GM19351 (cell line): ENCODE measurements around the gene SRBD1.
A peak's percentile ranks its signal among the peaks of the same experiment; 100 is the strongest.

Experiments used
- ATAC-seq: cut with Tn5 transposase; IDR thresholded peaks from one replicate; pipeline ENCODE4 v1.9.1; 2021; ENCODE audit warnings: mild to moderate bottlenecking, moderate library complexity; ENCODE audit not compliant: unreplicated experiment

SRBD1 gene

DNA sequence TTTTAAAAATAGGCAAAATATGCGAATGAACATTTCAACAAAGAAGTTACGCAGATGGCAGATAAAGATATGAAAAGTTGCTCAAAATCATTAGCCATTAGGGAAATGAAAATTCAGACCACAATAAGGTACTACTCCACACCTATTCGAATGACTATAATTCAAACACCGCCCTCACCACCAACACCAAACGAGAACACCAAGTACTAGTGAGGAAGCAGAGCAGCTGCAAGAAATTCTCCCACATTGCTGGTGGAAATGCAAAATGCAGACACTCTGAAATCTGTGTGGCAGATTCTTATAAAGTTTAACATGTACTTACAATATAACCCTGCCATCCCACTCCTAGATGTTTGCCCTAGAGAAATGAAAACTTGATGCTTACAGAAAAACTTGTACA is 23.2 kb upstream of the SRBD1 start:
- no peak for ATAC-seq

DNA sequence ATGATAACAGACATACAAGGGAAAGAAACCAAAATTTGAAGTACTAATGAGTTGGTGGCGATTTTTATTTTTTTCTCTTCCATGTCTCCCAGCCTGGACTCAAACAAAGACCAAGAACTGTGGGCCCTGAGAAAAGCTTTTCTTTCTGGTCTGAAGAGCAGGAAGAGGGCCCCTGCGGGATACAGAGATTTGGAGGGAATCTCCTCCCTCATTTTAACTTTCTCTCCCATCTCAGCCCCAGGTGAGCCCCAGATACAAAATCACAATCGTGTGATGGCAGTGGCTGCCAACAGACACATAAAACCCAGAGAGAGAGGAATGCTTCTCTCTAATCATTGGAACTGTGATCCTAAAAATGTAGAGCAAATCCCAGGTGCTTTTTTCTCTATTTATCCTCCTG is 20.9 kb upstream of the SRBD1 start:
- ATAC-seq = no peak

DNA sequence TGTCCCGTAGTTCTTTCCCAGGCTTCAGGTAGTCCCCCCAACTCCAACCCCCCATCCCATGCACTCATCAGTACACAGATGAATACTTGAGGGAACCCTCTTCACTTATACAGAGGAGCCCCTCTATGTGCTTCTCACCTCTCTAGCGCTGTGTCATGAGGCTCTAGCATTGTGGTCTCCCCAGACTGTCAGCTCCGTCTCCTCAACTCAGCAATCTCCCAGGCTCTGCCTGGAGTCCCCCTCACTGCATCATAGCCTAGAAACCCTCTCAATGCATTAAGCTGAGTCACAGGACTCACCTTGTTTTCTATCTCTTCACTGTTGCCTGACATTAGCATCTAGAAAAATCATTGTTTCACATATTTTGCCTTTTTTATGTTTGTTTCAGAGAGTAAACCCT is 20.3 kb upstream of the SRBD1 start:
- ATAC-seq = no peak

DNA sequence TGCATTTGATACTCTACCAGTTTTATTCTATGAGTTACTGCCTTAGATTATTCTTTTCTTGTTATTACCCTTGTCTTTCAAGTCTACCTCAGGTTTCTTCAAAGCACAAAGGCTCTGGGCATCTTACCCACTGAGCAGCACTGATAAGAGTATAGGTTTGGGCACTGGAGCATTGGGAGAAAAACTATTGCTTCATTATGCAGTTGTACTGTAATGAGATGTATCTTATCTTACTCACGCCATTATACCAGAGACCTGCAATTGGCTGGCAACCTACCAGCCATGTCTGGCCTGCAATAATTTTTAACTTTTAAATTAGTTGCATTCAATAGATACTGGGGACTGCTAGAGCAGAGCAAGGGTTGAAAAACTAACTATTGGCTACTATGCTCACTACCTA is 18.9 kb upstream of the SRBD1 start:
- ATAC-seq = no peak

DNA sequence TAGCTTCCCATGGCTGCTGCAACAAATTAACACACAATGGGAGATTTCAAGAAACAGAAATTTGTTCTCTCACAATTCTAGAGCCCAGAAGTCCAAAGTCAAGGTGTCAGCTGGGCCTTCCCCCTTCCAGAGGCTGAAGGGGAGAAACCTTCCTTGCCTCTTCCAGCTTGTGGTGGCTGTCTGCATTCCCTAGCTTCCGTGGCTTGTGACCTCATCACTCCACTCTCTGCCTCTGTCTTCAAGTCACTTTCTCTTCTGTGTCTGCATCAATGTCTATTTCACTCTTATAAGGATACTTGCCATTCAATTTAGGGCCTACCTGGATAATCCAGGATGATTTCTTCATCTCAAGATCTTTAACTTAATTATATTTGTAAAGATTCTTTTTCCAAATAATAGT is 16.8 kb upstream of the SRBD1 start:
- ATAC-seq = no peak

DNA sequence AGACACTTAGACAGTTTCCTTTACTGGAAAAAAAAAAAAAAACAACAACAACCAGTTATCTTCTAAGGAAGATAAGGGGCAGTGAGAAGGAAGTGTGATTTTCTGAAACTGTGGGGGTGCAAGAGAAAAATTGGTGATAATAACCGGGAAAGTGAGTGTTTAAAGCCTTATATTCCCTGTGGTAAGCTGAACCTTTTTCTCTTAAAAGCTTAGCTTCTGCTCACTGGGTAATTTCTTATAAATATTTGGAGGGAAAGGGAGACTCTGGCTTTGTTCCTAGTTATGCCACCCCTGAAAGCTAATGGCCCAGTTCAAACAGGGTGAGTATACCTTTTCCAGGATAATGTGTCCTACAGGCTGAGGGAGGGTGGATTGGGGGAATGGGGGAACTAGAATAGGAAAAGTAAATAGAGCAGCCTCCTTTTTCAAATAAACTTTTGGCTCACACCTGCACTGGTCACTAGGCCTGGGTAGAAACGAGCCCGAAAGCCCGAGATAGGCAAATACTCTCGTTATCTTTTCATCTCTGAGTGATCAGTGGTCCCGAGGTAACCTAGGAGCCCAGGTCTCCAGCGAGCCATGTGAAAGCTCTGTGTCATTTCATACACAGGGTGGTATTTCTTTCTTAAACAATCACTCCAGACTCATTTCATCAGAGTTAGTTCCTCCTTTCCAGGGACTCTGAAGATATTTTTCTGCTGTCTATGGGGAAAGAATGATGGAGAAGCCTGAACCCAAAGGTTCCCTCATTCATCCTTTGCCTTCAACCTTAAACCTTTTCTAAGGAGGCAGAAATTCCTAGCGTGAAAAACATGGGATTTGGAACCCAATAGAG is 15.5 kb upstream of the SRBD1 start:
- no peak for ATAC-seq

DNA sequence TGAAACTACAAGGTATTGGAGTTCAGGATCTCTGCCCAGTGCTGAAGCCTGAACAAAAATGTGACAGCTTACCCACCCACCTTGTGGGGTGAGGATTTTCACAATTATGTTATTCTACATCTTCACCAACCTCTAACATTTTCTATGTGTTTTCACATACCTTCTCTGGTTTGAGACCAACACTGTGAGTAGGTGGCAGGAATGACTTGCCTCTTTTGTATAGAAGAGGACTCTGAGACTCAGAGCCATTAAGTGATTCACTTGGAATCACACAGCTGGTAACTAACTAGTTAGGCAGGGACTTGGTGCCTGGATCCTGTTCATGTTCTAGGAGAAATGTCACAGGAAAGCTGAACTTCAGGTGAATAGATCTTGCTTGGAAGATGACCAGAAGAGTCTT is 14.8 kb upstream of the SRBD1 start:
- no peak for ATAC-seq

DNA sequence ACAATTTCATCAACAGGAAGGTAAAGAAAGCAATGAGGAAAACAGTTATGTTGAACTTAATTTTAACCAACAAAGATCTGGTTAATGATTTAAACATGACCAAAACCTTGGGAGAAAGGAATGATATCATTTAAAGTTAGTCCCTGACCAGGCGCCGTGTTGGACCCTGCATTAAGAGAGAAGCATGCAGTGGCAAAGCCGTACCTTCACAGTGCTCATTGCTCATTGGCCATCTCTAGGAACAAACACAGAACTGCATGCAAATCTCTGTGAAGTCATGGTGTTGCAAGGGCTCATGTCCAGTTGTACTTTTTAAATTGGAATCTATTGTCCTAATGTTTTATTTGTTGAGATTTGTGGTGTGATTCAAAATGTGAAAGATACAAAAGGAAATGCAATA is 12.0 kb upstream of the SRBD1 start:
- ATAC-seq = no peak

DNA sequence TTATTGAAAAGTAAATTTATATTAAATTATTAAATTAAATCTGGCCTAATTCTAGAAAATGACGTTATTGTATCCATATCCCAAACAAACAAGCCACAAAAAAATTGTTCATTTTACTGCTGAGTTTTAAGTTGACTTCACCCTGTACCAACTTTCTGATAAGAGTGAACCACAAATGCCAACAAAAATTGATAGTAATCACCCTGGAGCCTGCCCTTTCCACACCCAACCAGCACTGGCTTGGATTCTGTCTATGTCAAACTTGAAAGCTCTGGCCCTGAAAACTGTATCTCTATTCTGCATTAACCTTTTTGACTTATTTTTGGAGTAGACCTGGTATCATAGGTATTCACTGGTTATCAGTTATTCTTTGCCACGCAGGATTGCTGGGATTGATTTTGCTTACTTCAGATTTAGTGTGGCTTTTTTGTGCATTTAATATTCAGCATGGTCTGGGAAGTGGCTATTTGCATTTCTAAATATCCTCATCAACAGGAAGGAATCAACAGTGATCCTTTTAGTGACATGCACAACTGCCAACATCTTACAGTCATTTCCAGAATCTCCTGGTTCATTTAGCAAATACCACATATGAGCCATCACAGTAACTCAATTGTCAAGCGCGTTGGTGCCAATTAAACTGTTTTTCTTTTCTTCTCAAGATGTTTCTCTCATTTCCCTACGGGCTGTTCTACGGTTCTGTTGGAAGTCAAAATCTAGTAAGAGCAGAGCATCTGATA is 11.4 kb upstream of the SRBD1 start:
- ATAC-seq = no peak

DNA sequence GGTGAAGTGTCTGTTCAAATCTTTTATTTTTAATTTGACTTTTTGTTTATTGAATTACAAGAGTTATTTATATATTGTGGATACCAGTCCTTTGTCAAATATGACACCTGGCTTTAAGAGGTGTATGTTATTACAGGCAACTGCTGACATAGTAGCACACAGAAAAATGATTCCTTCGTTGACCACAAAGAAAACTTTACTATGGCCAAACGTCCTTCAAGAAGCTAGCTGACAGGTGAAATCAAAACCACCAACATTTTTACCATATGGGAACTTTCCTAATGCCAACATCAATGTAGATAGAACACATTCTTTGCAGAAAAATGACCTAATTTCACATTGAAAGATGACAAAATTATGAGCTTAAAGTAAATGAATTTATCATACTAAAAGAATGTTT is 6.4 kb upstream of the SRBD1 start:
- ATAC-seq = no peak

DNA sequence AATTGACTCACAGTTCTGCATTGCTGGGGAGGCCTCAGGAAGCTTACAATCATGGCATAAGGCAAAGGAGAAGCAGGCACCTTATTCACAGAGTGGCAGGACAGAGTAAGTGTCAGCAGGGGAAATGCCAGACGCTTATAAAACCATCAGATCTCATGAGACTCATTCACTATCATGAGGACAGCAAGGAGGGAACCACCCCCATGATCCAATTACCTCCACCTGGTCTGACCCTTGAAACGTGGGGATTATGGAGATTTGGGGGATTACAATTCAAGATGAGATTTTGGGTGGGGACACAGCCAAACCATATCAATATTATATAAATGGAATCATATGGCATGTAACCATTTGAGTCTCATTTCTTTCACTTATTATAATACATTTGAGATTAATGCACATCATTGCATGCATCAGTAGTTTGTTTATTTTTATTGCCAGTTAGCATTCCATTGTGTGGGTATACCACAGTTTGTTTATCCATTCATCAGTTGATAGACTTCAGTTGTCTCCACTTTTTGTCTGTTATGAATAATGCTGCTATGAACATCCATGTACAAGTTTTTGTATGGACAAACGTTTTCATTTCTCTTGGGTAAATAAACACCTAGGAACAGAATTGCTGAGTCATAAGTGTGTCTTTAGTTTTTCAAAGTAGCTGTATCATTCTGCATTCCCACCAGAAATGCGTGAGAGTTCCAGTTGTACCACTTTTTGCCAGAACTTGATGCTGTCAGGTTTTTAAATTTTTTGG is 5.8 kb upstream of the SRBD1 start:
- no peak for ATAC-seq

DNA sequence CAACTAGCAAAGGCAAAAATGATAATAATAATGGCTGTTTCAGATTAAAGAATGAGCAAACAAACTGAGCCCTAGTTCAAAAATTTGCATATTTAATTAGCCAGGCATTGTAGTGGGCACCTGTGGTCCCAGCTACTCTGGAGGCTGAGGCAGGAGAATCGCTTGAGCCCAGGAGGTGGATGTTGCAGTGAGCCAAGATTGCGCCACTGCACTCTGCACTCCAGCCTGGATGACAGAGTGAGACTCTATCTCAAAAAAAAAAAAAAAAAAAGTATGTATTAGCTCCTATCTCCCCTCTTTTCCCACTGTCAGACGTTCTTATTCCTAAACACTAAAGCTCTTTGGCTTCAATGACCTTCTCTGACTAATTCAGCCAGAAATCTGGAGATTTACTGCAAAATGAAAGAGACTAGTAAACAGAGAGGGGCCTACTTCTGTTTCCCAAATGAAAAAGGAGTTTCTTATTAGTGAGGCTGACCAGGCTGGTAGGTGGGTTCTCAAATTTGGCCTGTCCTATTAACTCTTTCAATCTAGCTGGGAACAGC is 3.9 kb upstream of the SRBD1 start:
- no peak for ATAC-seq

DNA sequence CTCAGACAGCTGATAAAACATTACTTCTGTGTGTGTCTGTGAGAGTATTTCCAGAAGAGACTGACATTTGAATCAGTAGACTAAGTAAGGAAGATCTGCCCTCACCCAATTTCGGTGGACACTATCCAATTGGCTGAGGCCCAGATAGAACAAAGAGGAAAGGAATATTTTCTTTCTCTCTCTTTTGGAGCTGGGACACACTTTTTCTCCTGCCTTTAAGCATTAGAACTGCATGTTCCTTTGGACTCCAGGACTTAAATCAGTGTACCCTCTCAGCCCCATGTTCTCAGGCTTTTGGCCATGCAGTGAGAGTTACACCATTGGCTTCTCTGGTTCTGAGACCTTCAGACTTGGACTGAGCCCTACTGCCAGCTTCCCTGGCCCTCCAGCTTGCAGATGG is 3.3 kb upstream of the SRBD1 start:
- no peak for ATAC-seq

DNA sequence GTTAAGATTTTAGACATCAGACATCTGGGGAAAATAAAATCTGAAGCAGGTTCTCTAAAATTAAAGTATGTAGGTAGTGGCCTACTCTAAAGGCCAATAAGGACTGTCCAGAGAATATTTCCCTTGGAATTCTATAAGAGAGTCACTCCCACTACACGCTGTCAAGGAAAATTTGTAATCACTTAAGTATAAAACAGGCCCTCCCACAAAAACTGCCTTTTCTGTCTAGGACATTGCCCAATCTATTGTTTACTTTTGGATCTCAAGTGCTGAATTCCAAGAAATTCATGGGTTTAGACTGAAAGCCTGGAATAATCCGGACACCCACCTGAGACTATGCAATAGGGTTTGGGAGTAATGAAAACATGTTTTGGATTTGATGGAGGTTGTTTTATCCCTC is 1.7 kb upstream of the SRBD1 start:
- ATAC-seq = no peak

DNA sequence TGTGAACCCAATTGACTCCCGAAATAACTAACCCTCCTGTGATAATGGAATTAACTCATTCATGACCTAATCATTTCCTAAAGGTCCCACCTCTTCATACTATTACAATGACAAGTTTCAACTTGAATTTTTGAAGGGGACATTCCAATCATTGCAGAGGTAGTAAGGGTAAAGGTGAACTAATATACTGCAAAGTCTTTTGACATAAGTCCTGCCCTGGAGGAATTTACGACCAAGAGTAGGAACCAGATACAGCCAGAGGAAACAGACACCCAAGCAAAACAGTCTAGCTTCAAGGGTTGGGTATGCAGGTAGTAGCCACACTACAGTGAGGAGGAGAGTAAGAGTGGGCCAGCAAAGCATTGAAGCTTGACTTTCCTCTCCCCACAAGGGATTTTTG is 1.2 kb upstream of the SRBD1 start:
- no peak for ATAC-seq

DNA sequence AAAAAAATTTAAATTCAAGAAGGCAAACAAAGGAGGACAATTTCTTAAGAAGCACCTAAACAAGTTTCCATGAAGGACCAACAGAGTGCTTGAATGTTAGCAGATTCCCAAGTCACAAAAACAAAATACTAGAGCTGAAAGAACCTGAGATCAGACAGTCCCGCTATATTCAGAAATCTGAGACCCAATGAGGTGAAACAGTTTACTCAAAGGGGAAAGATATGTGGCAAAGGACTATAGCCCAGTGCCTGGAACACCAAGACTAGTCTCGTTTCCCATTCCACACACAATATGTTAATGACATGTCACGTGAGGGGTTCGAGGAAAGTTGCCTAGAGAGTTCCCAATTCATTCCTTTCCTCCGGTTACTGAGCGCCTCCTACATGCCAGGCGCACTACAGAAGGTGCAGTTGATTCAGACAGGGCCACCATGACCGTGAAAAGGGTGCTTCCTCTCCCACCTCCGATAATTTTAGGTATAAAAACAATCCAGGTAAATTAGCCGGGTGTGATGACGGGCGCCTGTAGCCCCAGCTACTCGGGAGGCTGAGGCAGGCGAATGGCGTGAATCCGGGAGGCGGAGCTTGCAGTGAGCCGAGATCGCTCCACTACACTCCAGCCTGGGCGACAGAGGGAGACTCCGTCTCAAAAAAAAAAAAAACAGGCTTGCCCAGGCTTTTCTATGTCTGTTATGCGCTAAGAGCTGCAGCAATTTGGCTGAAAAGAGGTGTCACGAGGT is 617 bp downstream of the SRBD1 start:
- peak; percentile 42 for ATAC-seq

DNA sequence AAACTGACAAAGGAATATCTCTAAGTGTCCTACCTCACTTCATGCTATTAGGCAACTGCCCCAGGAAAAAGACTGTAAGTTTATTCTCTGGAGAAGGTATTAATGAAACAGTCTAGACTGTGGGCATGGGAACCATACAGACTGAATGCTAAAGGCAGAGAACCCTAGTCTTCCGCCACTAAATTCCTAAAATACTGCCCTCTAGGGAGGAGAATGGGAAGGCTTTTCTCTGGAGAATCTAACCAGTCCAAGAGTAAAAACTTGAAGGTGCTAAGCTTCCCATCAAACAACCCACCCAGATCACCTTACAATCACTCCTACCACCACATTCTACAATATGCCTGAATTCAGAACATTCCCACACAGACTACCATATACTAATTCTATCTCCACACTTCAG is 3.4 kb downstream of the SRBD1 start:
- no peak for ATAC-seq

DNA sequence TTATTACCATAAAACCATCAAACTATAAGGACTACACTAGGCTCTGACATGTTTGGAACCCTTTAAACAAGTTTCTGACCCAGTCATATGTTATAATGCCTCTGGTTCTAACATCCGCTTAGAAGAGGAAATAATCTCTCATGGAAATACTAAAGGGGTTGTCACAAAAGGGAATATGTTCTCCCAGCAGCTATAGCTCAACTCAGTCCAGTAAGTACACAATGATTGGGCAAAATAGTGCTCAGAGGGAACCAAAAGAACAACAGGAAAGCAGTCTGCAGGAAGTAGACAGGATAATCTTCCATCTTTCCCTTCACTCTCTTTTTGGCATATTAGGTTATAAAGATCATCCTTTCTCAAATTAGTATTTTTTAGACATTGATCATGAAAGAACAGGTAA is 4.3 kb downstream of the SRBD1 start:
- ATAC-seq = no peak

DNA sequence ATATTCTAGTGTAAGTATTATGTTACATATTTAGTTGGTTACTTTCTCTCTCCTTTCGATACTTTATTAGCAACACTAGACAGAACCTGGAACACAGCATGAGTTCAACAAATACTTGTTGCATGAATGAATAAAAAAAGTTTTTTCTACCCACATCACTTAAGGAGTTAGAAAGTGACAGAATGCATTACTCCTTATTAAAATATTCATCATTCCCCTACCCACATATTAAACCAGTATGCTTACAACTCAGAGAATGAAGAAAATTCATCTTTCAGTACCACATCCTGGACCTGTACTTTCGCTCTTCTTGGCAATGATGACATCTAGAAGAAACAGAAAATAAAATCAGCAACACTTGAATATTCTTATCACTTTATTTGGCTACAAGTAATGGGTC is 6.0 kb downstream of the SRBD1 start:
- ATAC-seq = no peak

DNA sequence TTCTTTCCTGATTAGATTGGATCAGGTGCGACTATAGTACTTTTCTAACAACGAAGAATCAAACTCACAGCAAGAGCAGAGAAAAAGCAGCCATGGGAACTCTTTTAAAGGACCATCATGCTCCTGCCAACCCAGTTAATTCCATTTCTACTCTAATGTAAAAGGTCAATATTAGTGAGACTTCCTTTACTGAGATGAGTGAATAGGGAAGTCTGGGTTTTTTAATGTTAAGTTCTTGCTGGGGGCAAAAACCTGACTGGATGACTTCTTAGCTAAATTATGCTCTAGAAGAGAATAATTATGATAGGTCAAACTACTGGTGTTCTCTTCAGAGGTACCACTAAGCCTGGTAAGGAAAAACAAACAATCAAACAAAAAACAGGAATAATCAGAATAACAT is 8.4 kb downstream of the SRBD1 start:
- no peak for ATAC-seq

DNA sequence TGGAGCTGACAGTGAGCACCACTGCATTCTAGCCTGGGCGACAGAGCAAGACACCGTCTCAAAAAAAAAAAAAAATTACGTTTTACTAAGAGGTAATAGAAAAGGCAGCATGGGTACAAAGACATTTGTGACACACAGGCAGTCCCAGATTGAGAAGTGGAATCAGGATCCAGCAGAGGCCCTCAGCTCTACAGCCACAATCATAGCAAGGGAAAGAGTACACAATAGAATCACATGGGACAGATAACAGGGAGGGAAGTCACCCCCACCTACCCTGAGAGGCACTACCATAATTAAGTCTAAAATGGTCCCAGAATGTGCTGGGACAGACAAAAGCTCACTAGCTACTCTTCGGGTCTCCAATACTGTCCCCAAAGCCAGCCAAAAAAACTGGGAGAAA is 12.5 kb downstream of the SRBD1 start:
- ATAC-seq = no peak
